ENCODE data around the gene SIRPB2. TPM values are rescaled to one million over a fixed set of nuclear protein-coding genes. Genes with fewer than 3 reads are reported as not detected.

The SIRPB2 gene
- total and polyA plus RNA-seq, 2 donors (not counting 3 experiments of a cell fraction or from before 2014, with no cell fraction given), result 9.5 to 19.7 TPM

GRCh38 chr20:1450926-1451491 lies 40.2 kb downstream of the SIRPB2 start:
- Histone ChIP-seq H3K9me1 (replicated peaks; ENCODE audit: control insufficient read depth, extremely low read depth, insufficient read depth, low read length) (no peaks in the 10 kb centered on the region), H3K4me1 (ENCODE audit: control insufficient read depth, extremely low read depth, insufficient read depth, low read length) (no peaks in the 10 kb centered on the region), H3K36me3 (ENCODE audit: control insufficient read depth in 2 of 2, extremely low read depth in 1 of 2, insufficient read depth in 2 of 2, low read length in 2 of 2) (peaks cover 60 to 66% of the 10 kb centered on the region in 2 experiments), H3K27me3 (ENCODE audit: control insufficient read depth in 2 of 2, insufficient read depth in 2 of 2, low read length in 2 of 2) (no peaks in the 10 kb centered on the region), H3K27ac (ENCODE audit: insufficient read depth, low read depth, low read length) (no peak overlapping the region), H4K20me1 (replicated peaks; ENCODE audit: control insufficient read depth, extremely low read depth, insufficient read depth, low read length) (no peaks in the 10 kb centered on the region), H3K9ac (replicated peaks; ENCODE audit: extremely low read depth, insufficient read depth, low read length) (no peak overlapping the region), H3K9me3 (replicated peaks; ENCODE audit: control insufficient read depth, insufficient read depth, low read length) (no peaks in the 10 kb centered on the region), H2AFZ (ENCODE audit: low read depth, low read length) (no peak overlapping the region), H3K4me3 (replicated peaks in 1 of 3; ENCODE audit: insufficient read depth in 1 of 3, low read depth in 1 of 3, low read length in 3 of 3) (no peak overlapping the region), H3K4me2 (ENCODE audit: insufficient read depth, low read length) (no peak overlapping the region), H3K79me2 (ENCODE audit: control insufficient read depth, insufficient read depth, low read length) (no peaks in the 10 kb centered on the region)
- ChIA-PET POLR2A (no interaction called here), CTCF (interaction anchor here (1.1 to 5.4 kb wide), 7 partner anchors 10 to 238 kb away, joined by 3 to 34 read pairs (median 5); partner anchors contain the start of gene NSFL1C)
- no TSS peak for BruUV-seq (replicated peaks)
- dilution Hi-C loops (cut with MboI; ENCODE audit: extremely low pct_ligation_motif_present, low sequenced_read_pairs), result no loop called here
- FAIRE-seq (no peak), DNase-seq (ENCODE audit: low read depth, low spot score) (no peak)
- intact Hi-C loops (cut with micrococcal nuclease), result no loop called here
- no peak for TF ChIP-seq EZH2 (IDR thresholded peaks at IDR 0.05; ENCODE audit: borderline replicate concordance, low read depth, low read length, severe bottlenecking)
- TF ChIP-seq FOS (IDR thresholded peaks at IDR 0.05; ENCODE audit: borderline replicate concordance, insufficient read depth, low read length), result no peak
- no peak for TF ChIP-seq GATA2 (IDR thresholded peaks at IDR 0.05; ENCODE audit: insufficient read depth, insufficient read length, low read depth, low read length)
- no peak for TF ChIP-seq CTCF (IDR thresholded peaks at IDR 0.05; ENCODE audit: extremely low read depth in 1 of 2, insufficient read depth in 1 of 2, low read depth in 1 of 2, low read length in 2 of 2)

- intact Hi-C loops (cut with micrococcal nuclease), result no loop called here
- Histone ChIP-seq H3K36me3 (ENCODE audit: control insufficient read depth in 2 of 2, extremely low read depth in 1 of 2, insufficient read depth in 2 of 2, low read length in 2 of 2) (peaks cover 62 to 68% of the 10 kb centered on the region in 2 experiments), H2AFZ (ENCODE audit: low read depth, low read length) (no peak overlapping the region), H3K4me1 (ENCODE audit: control insufficient read depth, extremely low read depth, insufficient read depth, low read length) (no peaks in the 10 kb centered on the region), H3K4me2 (ENCODE audit: insufficient read depth, low read length) (no peak overlapping the region), H3K27me3 (ENCODE audit: control insufficient read depth in 2 of 2, insufficient read depth in 2 of 2, low read length in 2 of 2) (no peaks in the 10 kb centered on the region), H3K9me1 (replicated peaks; ENCODE audit: control insufficient read depth, extremely low read depth, insufficient read depth, low read length) (no peaks in the 10 kb centered on the region), H3K79me2 (ENCODE audit: control insufficient read depth, insufficient read depth, low read length) (no peaks in the 10 kb centered on the region), H4K20me1 (replicated peaks; ENCODE audit: control insufficient read depth, extremely low read depth, insufficient read depth, low read length) (no peaks in the 10 kb centered on the region), H3K9me3 (replicated peaks; ENCODE audit: control insufficient read depth, insufficient read depth, low read length) (no peaks in the 10 kb centered on the region), H3K4me3 (replicated peaks in 1 of 3; ENCODE audit: insufficient read depth in 1 of 3, low read depth in 1 of 3, low read length in 3 of 3) (no peak overlapping the region), H3K9ac (replicated peaks; ENCODE audit: extremely low read depth, insufficient read depth, low read length) (no peak overlapping the region), H3K27ac (ENCODE audit: insufficient read depth, low read depth, low read length) (no peak overlapping the region)
- POLR2A ChIA-PET, result no interaction called here
- CTCF ChIA-PET, result interaction anchor here (0.8 to 5.4 kb wide), 6 partner anchors 9 to 137 kb away, joined by 3 to 34 read pairs (median 6); partner anchors contain the start of gene NSFL1C
- DNase-seq (ENCODE audit: low read depth, low spot score) (no peak), FAIRE-seq (no peak)
- dilution Hi-C loops (cut with MboI; ENCODE audit: extremely low pct_ligation_motif_present, low sequenced_read_pairs), result loop anchor here (25.0 kb wide), 1 partner anchor 137 kb away; no protein-coding TSS in a partner anchor
- no peak for TF ChIP-seq JUN (IDR thresholded peaks at IDR 0.05; ENCODE audit: borderline replicate concordance, insufficient read depth, insufficient read length, low read depth)
- TF ChIP-seq POLR2AphosphoS5 (IDR thresholded peaks at IDR 0.05; ENCODE audit: insufficient read depth, low read depth, low read length), result no peak
- TF ChIP-seq MAX (IDR thresholded peaks at IDR 0.05; ENCODE audit: insufficient read depth, insufficient read length), result no peak
- no peak for TF ChIP-seq EZH2 (IDR thresholded peaks at IDR 0.05; ENCODE audit: borderline replicate concordance, low read depth, low read length, severe bottlenecking)
- no peak for TF ChIP-seq POLR2A (IDR thresholded peaks at IDR 0.05; ENCODE audit: low read depth, low read length)
- TF ChIP-seq FOS (IDR thresholded peaks at IDR 0.05; ENCODE audit: borderline replicate concordance, insufficient read depth, low read length), result no peak
- TF ChIP-seq MYC (IDR thresholded peaks at IDR 0.05; ENCODE audit: low read depth, low read length), result no peak
- TF ChIP-seq GATA2 (IDR thresholded peaks at IDR 0.05; ENCODE audit: insufficient read depth, insufficient read length, low read depth, low read length), result no peak
- no peak for TF ChIP-seq CTCF (IDR thresholded peaks at IDR 0.05; ENCODE audit: extremely low read depth in 1 of 2, insufficient read depth in 1 of 2, low read depth in 1 of 2, low read length in 2 of 2)
- BruUV-seq (replicated peaks), result no TSS peak
Measured at GRCh38 chr20:1449370-1449769, 41.9 kb downstream of the SIRPB2 start.

Measured in endothelial cell of umbilical vein (primary cell).